WTC11 (cell line): ENCODE data around the gene NOPCHAP1.

ENCODE experiments used
- CTCF ChIP-seq: fragments of 200-600 bp; IDR thresholded peaks from 2 replicates; pipeline ENCODE4 v1.8.0; 2022; ENCODE audit warnings: antibody characterized with exemption
- FOXJ3 ChIP-seq: sonication (generic); formaldehyde crosslinking; IDR thresholded peaks from 2 replicates; pipeline ENCODE4 v1.9.0; 2021; ENCODE audit warnings: missing genetic modification reagents, mild to moderate bottlenecking, borderline replicate concordance
- FOXK1 ChIP-seq: sonication (generic); formaldehyde crosslinking; IDR thresholded peaks from 2 replicates; pipeline ENCODE4 v1.8.0; 2022; ENCODE audit warnings: mild to moderate bottlenecking, moderate library complexity, missing genetic modification reagents
- GABPB1 ChIP-seq: sonication (generic); formaldehyde crosslinking; IDR thresholded peaks from 2 replicates; pipeline ENCODE4 v1.8.1; 2023; ENCODE audit warnings: mild to moderate bottlenecking, missing genetic modification reagents
- KAT7 ChIP-seq: sonication (generic); formaldehyde crosslinking; IDR thresholded peaks from 2 replicates; pipeline ENCODE4 v1.8.1; 2023; ENCODE audit warnings: missing genetic modification reagents, mild to moderate bottlenecking, borderline replicate concordance
- NFE2L1 ChIP-seq: sonication (generic); formaldehyde crosslinking; IDR thresholded peaks from 2 replicates; pipeline ENCODE4 v1.8.1; 2023; ENCODE audit warnings: missing genetic modification reagents
- PREB ChIP-seq: sonication (generic); formaldehyde crosslinking; IDR thresholded peaks from 2 replicates; pipeline ENCODE4 v1.8.1; 2022; ENCODE audit warnings: mild to moderate bottlenecking, missing genetic modification reagents, moderate library complexity, borderline replicate concordance
- RELA ChIP-seq: sonication (generic); formaldehyde crosslinking; IDR thresholded peaks from 2 replicates; pipeline ENCODE4 v1.8.1; 2022; ENCODE audit warnings: missing genetic modification reagents, mild to moderate bottlenecking, borderline replicate concordance
- SP1 ChIP-seq: sonication (generic); formaldehyde crosslinking; conservative IDR thresholded peaks from 2 replicates; pipeline ENCODE4 v1.8.1; 2022; ENCODE audit warnings: missing genetic modification reagents
- ZBTB21 ChIP-seq: sonication (generic); formaldehyde crosslinking; IDR thresholded peaks from 2 replicates; pipeline ENCODE4 v1.8.1; 2023; ENCODE audit warnings: mild to moderate bottlenecking, missing genetic modification reagents, borderline replicate concordance
- TF ChIP-seq, protein P1 (sequence below): sonication (generic); formaldehyde crosslinking; IDR thresholded peaks from 2 replicates; pipeline ENCODE4 v1.8.1; 2023; ENCODE audit warnings: mild to moderate bottlenecking, missing genetic modification reagents, borderline replicate concordance

DNA sequence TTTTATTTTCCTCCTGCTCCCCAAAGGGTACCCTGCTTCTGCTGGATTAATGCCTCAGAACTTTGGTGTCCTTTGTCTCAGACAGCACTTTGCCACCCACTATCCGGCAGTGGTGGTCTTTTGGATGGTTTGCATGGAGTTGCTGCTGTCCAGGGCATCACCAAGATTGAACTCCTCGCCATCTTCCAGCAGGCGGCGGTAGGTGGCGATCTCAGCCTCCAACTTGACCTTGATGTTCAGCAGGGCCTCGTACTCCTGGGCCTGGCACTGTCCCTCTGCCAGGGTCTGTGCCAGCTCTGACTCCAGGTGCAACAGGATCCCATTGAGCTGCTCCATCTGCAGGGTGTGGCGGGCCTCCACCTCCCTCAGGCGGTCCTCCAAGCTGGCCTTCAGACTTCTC, 9.4 kb upstream of the NOPCHAP1 start:
- no peak for TF ChIP-seq KAT7 (CRISPR knock-in tag)
- TF ChIP-seq, protein P1, sequence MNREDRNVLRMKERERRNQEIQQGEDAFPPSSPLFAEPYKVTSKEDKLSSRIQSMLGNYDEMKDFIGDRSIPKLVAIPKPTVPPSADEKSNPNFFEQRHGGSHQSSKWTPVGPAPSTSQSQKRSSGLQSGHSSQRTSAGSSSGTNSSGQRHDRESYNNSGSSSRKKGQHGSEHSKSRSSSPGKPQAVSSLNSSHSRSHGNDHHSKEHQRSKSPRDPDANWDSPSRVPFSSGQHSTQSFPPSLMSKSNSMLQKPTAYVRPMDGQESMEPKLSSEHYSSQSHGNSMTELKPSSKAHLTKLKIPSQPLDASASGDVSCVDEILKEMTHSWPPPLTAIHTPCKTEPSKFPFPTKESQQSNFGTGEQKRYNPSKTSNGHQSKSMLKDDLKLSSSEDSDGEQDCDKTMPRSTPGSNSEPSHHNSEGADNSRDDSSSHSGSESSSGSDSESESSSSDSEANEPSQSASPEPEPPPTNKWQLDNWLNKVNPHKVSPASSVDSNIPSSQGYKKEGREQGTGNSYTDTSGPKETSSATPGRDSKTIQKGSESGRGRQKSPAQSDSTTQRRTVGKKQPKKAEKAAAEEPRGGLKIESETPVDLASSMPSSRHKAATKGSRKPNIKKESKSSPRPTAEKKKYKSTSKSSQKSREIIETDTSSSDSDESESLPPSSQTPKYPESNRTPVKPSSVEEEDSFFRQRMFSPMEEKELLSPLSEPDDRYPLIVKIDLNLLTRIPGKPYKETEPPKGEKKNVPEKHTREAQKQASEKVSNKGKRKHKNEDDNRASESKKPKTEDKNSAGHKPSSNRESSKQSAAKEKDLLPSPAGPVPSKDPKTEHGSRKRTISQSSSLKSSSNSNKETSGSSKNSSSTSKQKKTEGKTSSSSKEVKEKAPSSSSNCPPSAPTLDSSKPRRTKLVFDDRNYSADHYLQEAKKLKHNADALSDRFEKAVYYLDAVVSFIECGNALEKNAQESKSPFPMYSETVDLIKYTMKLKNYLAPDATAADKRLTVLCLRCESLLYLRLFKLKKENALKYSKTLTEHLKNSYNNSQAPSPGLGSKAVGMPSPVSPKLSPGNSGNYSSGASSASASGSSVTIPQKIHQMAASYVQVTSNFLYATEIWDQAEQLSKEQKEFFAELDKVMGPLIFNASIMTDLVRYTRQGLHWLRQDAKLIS (CRISPR knock-in tag), result no peak
- TF ChIP-seq CTCF, result no peak
- no peak for TF ChIP-seq PREB (CRISPR knock-in tag)
- TF ChIP-seq NFE2L1, result no peak
- no peak for TF ChIP-seq SP1
- no peak for TF ChIP-seq FOXK1 (CRISPR knock-in tag)
- no peak for TF ChIP-seq GABPB1
- no peak for TF ChIP-seq ZBTB21 (CRISPR knock-in tag)
- no peak for TF ChIP-seq FOXJ3 (CRISPR knock-in tag)
- TF ChIP-seq RELA (CRISPR knock-in tag), result no peak
